SW480 (cell line): Measurements from ENCODE around the gene DGKQ.

Experiments used
- DNase-seq: peaks from one replicate; pipeline ENCODE4 v3.0.0-alpha.2; 2016; ENCODE audit warnings: low spot score

The DGKQ gene

DNA sequence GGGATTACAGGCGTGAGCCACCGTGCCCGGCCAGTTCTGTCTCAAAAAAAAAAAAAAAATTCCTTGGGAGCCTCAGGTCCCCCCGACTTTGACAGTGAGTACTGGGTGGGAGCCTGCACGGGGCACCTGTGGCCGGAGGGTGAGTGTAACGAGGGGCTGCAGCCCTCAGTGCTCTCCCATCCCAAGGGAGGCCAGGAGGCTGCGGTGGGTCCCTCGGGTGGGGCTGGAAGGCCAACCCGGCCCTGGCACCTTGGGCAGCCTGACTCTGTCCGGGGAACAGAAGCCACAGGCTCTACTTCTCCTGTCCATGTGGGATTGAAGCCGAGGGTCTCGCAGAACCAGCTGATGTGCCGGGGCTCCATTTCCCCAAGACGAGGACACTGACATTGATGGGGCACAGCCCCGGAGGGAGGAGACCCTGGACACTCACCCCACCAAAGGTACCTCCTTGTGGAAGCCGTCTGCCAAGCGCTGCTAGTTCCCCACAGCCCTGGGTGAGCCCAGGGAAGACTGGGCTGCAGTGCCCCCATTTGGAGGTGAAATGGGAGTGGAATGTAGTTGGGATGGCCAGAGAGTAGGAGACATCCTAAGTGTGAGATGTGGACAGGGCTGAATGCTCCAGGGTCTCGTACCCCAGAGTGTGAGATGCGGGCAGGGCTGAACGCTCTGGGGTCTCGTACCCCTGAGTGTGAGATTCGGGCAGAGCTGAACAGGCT is 22.1 kb upstream of the DGKQ start:
- no peak for DNase-seq

DNA sequence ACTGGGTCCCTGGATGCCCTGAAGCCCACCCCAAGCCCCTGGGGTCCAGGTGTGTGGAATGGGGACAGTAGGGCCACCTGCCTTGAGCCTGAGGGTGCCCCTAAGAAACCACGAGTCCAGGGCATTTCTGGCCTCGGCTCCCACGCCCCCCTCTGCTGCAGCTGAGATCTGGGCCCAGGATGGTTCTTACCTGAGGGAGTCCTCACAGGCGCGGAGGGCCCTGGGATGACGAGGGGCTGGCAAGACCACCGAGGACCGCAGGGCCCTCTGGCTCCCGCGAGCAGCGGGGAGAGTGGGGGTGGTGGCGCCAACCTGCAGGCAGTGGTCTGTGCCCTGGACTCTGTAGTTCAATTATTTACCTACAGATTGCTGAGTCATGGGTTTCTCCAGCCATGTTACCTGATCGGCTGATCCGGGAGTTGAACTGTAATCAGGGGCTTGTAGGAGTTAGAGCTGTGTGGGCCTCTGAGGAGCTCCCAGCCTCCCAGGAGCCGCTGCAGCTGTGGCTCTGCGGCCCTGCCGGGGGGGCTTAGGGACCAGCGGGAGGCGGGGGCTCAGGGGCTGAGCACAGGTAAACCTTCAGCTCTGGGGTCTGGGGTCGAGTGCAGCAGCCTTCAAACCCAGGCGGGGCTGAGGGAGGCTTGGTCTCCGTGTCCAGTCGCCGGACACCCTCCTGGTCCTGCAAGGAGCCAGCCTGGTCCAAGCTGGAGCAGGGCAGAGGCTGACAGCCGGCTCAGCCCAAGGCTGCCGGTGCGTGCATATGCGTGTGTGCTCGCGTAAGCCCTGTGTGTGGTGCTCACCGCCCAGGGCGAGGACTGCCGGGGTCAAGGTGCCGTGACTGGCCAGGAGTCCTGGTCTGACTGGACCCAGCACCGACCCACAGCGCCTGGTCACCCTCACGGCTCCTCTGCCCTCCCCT is 20.0 kb upstream of the DGKQ start, which contains the start of gene SLC26A1:
SLC26A1 (minus strand) TSS at position 294 of the 919 bp plus-strand sequence. CDS start 1,701 bp downstream, outside the sequence.
- peak; percentile 48 for DNase-seq

DNA sequence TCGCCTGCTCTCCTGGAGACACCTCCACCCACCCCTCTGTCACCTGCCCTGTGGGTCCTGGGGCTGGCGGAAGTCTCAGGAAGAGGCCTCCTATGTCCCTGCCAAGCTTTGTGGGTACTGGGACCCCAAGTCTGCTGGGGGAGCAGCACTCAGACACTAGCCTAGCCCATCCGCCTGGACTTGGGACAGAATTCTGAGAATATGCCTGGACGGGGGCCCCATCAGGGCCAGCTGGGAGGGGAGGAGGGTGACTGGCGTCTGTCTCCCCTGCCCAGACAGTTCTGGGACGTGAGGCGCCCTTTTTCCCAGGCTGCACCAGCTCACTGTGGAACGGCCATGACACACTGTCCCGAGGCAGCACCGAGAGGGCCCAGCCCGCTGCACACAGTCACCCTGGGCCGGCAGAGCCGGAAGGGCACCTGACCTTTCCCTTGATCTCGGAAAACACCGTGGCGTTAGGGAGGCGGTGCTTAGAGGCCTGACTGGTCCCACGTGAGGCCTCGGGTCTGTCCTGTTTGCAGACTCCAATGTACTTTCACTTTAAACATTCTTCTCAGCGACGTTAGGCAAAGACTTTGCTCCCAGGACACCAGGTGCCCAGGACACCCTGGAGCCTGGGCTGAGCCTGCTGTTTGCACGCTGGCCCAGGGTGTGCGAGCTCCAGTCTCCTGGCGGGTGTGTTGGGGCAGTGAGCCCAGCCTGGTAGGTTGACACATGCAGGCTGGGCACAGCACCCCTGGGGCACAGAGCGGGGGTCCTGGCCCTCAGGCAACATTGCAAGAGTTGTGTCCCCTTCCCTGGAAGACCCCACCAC is 19.1 kb upstream of the DGKQ start:
- DNase-seq, result peak; percentile 80

DNA sequence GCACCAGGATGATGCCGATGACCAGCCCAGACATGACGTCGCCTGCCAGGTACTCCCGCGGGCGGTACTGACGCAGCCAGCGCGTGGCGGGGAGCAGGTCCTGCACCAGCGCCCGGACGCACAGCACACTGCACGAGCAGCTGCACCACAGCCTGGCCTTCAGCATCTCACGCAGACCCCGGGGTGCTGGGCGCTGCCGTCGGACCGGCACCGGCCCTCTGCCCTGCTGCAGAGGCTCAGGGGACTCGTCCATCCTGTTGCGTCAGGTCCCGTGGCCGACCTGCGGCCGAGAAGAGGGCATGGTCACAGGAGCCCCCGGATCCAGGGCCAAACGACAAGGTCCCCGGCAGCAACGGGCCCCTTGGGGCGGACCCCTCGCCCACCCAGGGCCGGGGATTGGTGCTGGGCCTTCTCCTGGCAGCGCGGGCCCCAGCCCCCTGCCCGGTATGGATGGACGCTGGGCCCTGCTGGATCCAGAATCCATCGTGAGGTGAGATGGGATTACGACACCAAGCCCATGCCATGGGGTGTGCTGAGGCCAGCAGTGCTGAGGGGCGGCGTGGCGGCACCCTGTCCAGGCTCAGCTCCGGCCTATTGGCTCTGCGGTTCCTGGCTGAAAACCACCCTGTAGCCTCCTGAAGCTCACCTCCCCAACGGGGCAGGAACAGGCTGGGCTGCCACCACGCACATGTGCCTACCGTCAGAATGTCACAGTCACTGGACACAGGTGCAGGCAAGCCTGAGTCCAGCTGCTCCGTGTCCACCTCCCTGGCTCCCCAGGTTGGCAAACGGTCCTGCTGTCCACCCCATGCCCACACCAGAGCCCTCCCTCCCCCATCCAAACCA is 18.3 kb upstream of the DGKQ start:
- DNase-seq, result no peak

DNA sequence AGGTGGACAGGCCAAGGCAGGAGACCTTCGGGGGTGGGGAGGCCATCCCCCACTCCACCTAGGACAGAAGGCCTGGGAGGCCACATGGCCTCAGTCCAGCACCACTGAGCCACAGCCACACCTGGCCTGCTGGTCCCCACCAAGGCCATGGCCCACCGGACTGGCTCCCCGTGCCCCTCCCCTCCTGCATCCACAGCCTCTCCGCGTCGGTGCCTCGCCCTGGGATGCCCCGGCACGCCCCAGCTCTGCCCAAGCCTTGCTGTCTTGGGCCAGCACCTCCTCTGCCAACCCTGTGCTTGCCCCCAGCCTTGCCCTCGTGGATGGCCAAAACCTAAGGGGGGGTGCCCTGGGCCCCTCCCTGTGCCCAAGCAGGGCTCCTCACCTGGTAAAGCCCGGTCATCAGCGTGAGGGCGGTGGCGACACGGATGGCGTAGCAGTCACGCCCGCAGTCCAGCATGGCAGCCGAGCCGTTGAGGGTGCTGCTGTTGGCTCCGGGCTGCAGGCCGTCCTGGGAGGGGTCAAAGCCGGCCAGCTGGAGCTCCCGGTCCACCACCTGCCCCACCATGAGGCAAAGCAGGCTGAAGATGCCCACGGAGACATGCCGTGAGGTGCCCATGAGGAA is 17.5 kb upstream of the DGKQ start:
- DNase-seq, result no peak

DNA sequence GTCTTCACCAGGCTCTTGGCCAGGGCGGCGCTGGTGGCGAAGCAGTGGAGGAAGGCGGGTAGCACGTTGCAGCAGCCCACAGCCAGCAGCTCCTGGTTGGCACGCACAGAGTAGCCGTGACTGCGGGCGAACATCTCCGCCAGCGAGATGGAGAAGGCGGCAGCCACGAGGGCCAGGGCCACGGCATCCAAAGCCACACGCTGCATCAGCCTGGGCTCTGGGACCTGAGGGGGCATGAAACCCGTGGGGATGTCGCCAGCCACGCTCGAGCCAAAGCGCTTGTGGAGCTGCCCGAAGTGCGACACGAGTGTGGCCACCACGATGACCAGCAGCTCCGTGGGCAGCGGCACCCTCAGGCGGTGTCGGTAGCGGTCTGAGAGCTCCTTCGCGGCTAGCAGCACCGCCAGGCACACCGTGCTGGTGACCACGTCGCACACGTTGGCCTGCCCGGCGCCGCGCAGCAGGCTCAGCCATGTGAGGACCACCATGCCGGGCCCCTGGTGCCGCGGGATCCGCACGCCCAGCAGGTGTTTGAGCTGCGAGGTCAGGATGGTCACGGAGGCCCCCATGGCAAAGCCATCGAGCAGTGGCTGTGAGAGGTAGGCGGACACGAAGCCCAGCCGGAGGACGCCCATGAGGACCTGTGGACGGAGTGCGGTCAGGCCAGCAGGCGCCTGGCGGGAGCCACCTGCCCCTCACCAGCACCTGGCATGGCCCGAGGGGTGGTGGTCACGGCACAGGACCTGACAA is 16.5 kb upstream of the DGKQ start:
- no peak for DNase-seq

DNA sequence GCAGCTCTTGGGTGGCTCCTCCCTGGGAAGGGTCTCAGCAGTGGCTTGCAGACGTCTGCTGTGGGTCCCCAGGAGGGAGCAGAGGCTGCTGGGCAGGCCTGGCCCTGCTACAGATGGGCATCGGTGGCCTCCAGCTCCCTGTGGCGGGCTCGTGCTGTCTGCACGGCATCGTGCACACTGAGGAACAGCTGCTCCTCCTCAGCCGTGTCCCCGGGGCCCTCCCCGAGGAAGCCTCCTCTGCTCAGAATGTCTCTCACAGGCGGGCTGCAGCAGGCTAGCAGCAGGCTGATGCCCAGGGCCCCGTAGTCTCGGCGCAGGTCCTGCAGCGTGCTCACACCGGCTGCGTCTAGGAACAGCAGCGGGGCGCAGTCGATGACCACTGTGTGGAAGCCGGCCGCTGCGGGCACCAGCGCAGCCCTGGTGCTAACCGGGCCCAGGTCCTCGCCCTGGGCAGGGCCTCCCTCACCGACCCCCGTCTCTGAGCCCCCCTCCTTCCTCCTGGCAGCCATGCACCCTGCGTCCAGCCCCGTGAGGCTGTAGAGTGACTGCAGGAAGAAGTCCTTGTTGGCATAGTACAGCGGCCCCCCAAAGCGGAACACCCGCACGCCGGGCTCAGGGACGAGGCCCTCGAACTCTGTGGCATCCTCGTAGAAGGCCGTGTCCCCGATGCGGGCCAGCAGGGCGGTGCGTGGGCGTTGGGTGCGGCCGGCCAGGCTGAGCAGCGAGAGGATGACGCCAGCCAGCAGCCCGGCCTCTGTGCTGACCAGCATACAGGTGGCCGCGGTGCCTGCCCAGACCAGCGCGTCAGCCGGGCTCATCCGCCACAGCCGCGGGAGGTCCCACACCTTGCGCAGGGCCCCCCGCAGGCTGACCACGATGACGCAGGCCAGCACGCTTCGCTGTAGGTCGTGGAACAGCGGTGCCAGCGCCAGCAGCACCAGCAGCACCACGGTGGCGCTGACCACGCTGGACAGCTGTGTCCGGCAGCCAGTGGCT is 15.7 kb upstream of the DGKQ start:
- no peak for DNase-seq

DNA sequence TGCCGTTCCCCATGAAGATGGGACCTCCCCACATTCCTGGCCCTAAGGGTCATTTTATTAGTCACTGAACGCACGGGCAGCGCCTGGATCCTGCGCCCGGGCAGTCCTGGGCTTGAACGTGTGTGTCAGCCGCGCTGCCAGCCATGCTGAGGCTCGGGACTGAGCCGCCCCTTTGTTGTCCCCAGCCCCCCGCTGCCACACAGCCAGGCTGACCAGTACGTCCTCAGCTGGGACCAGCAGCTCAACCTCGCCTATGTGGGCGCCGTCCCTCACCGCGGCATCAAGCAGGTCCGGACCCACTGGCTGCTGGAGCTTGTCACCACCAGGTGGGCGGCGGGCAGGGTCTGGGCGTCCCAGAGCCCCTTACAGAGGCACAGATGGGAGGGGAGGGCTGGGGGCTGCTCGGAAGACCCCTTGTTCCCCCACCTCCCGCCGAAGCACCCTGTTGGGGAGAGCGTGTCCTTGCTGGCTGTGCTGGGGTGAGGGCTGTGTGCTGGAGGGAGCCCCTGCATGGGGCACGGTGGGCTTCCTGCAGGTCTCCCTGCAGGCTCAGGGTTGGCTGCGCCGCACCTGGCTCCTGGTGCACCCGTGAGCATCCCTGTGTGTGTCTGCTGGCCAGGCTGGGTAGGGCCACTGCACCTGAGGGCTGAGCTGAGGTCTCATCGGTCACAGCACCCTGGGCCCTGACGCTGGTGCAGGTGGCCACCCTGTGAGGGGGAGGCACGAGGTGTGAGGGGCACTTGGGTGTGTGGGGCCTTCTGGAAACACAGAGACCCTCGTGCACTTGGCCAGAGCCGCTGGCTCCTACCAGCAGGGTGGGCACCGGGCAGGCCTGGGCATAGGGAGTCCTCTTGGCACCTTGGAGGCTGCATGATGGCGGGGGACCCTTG is 14.5 kb upstream of the DGKQ start:
- DNase-seq, result no peak

DNA sequence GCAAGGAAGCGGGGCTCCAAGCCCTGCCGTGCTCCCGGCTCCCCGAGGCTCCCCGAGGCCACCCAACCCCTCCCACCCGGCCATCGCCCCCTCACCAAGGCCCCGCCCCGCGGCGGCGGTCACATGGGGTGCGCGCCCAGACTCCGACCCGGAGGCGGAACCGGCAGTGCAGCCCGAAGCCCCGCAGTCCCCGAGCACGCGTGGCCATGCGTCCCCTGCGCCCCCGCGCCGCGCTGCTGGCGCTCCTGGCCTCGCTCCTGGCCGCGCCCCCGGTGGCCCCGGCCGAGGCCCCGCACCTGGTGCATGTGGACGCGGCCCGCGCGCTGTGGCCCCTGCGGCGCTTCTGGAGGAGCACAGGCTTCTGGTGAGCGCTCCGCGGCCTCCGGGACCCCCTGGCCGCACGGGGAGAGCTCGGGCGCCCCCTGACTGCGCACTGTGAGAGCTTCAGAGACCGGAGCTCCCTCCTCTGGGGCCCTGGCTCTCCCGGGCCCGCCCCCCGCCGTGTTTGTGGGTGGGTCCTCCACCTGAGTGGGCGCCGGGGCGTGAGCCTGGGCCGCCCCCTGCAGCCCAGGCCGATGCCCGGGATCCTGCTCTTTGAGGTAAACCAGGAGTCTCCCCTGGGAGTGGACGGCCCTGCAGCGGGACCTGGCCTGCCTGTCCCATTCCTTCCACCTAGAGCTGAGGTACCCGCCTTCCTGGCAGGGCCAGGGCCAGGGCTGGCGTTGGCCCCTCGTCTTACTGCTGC is 13.7 kb upstream of the DGKQ start, which contains the start of gene IDUA:
IDUA (plus strand) TSS at position 166 of the 745 bp plus-strand sequence; CDS start at position 207, 41 bp downstream.
- DNase-seq, result peak; percentile 77

DNA sequence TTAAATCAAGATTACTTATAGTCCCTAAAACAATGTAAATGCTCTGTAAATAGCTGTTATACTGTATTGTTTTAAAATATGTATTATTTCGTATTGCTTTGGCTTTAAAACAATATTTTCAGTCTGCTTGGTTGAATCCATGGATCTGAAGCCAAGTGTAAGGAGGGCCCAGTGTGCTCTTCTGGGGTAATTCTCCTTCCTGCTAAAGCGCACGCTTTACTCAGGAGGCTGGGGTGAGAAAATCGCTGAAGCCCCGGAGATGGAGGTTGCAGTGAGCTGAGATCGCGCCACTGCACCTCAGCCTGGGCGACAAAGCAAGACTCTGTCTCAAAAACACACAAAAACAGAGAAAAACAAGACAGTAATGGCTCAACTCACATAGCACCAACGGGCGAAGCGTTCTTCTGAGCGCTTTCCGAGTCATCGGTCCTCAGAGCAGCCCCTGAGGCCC is 13.1 kb upstream of the DGKQ start:
- DNase-seq, result no peak

DNA sequence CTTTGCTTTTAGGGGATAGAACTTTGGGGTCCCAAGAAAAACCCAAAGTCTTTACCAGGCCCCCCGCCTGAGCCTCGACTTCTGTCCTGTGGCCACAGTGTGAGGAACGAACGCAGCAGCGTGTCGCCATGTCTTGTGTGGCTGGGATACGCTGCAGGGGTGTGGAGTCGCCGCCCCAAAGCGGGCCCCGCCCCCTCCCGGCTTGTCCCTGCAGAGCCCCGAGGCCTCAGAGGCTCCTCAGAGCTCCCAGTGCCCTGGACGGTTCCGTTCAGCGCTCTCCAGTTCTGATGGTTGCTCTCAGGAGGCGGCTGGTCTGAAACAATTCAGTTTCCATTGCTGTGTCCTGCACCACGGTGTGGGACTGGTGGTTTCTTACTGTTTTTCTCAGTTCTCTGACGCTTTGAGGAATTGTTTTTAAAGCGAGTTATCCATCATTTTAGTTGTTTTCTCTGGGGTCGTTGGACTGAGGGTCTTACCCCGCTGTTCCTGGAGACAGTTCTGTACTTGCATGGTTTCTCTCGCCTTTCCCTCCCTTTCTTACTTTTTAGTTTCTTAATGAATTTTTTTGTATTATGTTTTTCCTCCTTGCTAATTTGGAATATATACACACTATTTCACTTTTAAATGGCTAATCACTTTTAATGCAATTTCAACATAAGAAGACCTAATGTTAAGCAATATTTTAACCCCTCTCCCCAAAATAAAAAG is 11.9 kb upstream of the DGKQ start:
- peak; percentile 64 for DNase-seq

DNA sequence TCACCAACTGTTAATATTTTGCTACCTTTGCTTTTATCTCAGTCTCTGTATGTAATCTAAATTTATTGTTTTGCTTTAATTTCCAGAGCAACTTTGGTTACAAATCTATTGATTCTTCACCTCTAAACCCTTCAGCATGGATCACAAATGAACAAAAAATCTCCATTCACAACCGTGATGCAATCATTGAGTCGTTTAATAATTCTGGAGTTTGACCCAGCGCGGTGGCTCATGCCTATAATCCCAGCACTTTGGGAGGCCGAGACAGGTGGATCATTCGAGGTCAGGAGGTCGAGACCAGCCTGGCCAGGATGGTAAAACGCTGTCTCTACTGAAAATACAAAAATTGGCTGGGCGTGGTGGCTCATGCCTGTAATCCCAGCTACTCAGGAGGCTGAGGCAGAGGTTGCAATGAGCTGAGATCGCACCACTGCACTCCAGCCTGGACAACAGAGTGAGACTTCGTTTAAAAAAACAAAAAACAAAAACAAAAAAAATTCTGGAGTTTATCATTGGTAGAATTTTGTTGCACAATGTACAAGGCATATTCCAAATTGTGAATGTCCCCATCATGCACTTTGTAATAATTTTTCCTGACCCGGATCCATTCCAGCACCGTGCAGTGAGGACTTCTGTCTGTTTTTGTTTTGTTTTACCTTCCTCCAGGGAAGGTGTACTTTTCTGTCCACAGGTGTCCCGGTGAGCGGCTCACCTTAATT is 11.1 kb upstream of the DGKQ start:
- DNase-seq, result no peak

DNA sequence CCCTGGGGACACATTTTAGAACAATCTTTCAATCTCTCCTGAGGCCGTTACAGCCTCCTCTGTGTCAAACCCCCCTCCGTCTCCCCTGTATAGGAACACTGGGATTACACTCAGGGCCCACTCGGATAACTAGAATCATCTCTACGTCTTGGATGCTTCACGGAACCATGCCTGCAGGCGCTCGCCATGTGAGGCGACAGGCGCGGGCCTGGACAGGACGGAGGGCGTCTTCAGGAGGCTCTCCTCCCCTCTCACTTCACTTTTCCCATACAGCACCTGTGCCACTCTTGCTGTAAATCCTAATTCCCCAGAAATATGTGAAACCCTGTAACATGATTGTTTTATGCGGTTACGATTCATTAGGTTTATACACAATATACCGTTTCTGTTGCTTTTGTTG is 9.4 kb upstream of the DGKQ start:
- DNase-seq, result no peak

DNA sequence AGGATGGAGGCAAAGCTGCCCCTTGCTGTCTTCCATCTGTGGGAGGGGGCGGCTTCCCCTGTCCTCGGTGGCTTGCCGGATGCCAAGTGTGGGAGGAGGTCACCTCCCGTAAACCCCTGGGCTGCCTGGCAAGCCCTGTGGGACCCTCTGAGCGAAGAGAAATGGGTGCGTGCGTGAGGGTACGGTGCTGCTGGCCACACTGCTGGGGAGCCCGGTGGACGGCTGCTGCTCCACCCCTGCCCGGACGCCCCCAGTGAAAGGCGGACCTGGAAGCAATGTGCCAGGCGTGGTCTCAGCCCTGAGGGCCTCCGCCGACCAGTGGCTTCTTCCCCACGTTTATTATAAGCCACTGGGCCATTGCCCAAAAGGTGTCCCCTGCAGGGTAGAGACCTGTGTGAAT is 8.9 kb upstream of the DGKQ start:
- no peak for DNase-seq

DNA sequence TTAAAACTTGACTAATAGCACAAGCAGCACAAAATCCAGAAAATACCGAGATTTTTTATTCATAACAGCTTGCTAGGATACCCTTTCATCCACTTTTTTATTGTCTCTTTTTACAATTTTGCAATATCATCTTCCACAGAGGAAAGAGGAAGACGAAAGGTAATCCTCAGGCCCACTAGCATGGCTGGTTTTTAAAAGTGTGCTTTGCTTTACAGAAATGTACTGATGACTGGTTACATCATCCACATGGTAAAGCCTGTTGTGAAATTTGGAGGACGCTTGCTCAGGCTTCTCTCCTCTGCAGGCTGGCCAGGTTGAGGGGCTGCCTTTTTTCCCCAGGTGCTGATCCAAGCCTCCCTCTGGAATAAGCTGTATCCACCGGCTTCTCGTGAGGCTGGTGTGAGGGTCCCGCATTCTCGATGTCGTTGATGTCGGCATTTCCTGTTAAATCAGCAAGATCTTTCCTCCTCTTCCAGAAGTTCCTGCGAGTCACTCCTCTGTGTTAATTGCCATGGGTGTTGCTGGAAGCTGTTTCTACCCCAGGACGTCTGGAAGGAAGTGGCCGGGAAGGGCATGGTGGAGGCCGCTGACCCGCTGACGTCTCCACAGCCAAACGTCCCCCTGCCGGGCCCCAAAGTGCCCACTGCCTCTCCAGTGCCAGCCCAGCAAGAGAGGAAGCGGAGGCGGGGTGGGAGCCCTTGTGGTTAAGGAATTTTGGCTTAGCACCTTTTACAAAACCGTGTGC is 5.8 kb upstream of the DGKQ start:
- no peak for DNase-seq
